Measurements from ENCODE around the gene NTM.
A peak's percentile ranks its signal among the peaks of the same experiment; 100 is the strongest.

The NTM gene

GRCh38 chr11:132342408-132342807 lies 972.0 kb downstream of the NTM start:
- DNase-seq (ENCODE audit: insufficient read length, low spot score) (no peak), FAIRE-seq (no peak)
- TF ChIP-seq POLR2AphosphoS5 (IDR thresholded peaks at IDR 0.05; ENCODE audit: low read depth, low read length) (no peak), POU2F2 (IDR thresholded peaks at IDR 0.05; ENCODE audit: low read depth, low read length) (no peak), PAX5 (IDR thresholded peaks at IDR 0.05; ENCODE audit: insufficient read depth, low read length, severe bottlenecking) (no peak), SPI1 (IDR thresholded peaks at IDR 0.05; ENCODE audit: low read depth, low read length) (no peak), POLR2A (IDR thresholded peaks at IDR 0.05; ENCODE audit: low read depth, low read length) (no peak), TAF1 (IDR thresholded peaks at IDR 0.05; ENCODE audit: low read depth, low read length) (no peak)

GRCh38 chr11:132343445-132344175 lies 973.2 kb downstream of the NTM start:
- DNase-seq (ENCODE audit: insufficient read length, low spot score) (no peak), FAIRE-seq (peak; percentile 78)
- TF ChIP-seq POLR2AphosphoS5 (IDR thresholded peaks at IDR 0.05; ENCODE audit: low read depth, low read length) (no peak), SPI1 (IDR thresholded peaks at IDR 0.05; ENCODE audit: low read depth, low read length) (no peak), POLR2A (IDR thresholded peaks at IDR 0.05; ENCODE audit: low read depth, low read length) (no peak), PAX5 (IDR thresholded peaks at IDR 0.05; ENCODE audit: insufficient read depth, low read length, severe bottlenecking) (no peak), TAF1 (IDR thresholded peaks at IDR 0.05; ENCODE audit: low read depth, low read length) (no peak), POU2F2 (IDR thresholded peaks at IDR 0.05; ENCODE audit: low read depth, low read length) (no peak)

- no peak for FAIRE-seq
- DNase-seq (ENCODE audit: insufficient read length, low spot score) = no peak
- TF ChIP-seq POLR2AphosphoS5 (IDR thresholded peaks at IDR 0.05; ENCODE audit: low read depth, low read length) (no peak), SPI1 (IDR thresholded peaks at IDR 0.05; ENCODE audit: low read depth, low read length) (no peak), POLR2A (IDR thresholded peaks at IDR 0.05; ENCODE audit: low read depth, low read length) (no peak), PAX5 (IDR thresholded peaks at IDR 0.05; ENCODE audit: insufficient read depth, low read length, severe bottlenecking) (no peak), POU2F2 (IDR thresholded peaks at IDR 0.05; ENCODE audit: low read depth, low read length) (no peak), TAF1 (IDR thresholded peaks at IDR 0.05; ENCODE audit: low read depth, low read length) (no peak)
Observed at GRCh38 chr11:132346558-132347148, 976.2 kb downstream of the NTM start.

- FAIRE-seq (peak; percentile 16), DNase-seq (ENCODE audit: insufficient read length, low spot score) (no peak)
- TF ChIP-seq TAF1 (IDR thresholded peaks at IDR 0.05; ENCODE audit: low read depth, low read length) (no peak), PAX5 (IDR thresholded peaks at IDR 0.05; ENCODE audit: insufficient read depth, low read length, severe bottlenecking) (no peak), POU2F2 (IDR thresholded peaks at IDR 0.05; ENCODE audit: low read depth, low read length) (no peak), POLR2AphosphoS5 (IDR thresholded peaks at IDR 0.05; ENCODE audit: low read depth, low read length) (no peak)
Observed at GRCh38 chr11:132347156-132348090, 977.0 kb downstream of the NTM start.

GRCh38 chr11:132349811-132350733 lies 979.7 kb downstream of the NTM start:
- FAIRE-seq = no peak
- TF ChIP-seq SPI1 (IDR thresholded peaks at IDR 0.05; ENCODE audit: low read depth, low read length) (no peak), PAX5 (IDR thresholded peaks at IDR 0.05; ENCODE audit: insufficient read depth, low read length, severe bottlenecking) (no peak), POLR2A (IDR thresholded peaks at IDR 0.05; ENCODE audit: low read depth, low read length) (no peak), TAF1 (IDR thresholded peaks at IDR 0.05; ENCODE audit: low read depth, low read length) (no peak), POLR2AphosphoS5 (IDR thresholded peaks at IDR 0.05; ENCODE audit: low read depth, low read length) (no peak), POU2F2 (IDR thresholded peaks at IDR 0.05; ENCODE audit: low read depth, low read length) (no peak)
- no peak for DNase-seq (ENCODE audit: insufficient read length, low spot score)

- no peak for TF ChIP-seq POU2F2 (IDR thresholded peaks at IDR 0.05; ENCODE audit: low read depth, low read length)
- no peak for TF ChIP-seq POLR2A (IDR thresholded peaks at IDR 0.05; ENCODE audit: low read depth, low read length)
- TF ChIP-seq POLR2AphosphoS5 (IDR thresholded peaks at IDR 0.05; ENCODE audit: low read depth, low read length) = no peak
- TF ChIP-seq TAF1 (IDR thresholded peaks at IDR 0.05; ENCODE audit: low read depth, low read length) = no peak
- no peak for TF ChIP-seq SPI1 (IDR thresholded peaks at IDR 0.05; ENCODE audit: low read depth, low read length)
- TF ChIP-seq PAX5 (IDR thresholded peaks at IDR 0.05; ENCODE audit: insufficient read depth, low read length, severe bottlenecking) = no peak
- no peak for FAIRE-seq
- no peak for DNase-seq (ENCODE audit: insufficient read length, low spot score)
Observed at GRCh38 chr11:132351050-132351449, 980.6 kb downstream of the NTM start.

- FAIRE-seq (no peak), DNase-seq (ENCODE audit: insufficient read length, low spot score) (no peak)
- TF ChIP-seq PAX5 (IDR thresholded peaks at IDR 0.05; ENCODE audit: insufficient read depth, low read length, severe bottlenecking) = no peak
- TF ChIP-seq TAF1 (IDR thresholded peaks at IDR 0.05; ENCODE audit: low read depth, low read length) = no peak
Observed at GRCh38 chr11:132352497-132352896, 982.1 kb downstream of the NTM start.

- FAIRE-seq = no peak
- TF ChIP-seq POU2F2 (IDR thresholded peaks at IDR 0.05; ENCODE audit: low read depth, low read length) (no peak), PAX5 (IDR thresholded peaks at IDR 0.05; ENCODE audit: insufficient read depth, low read length, severe bottlenecking) (no peak), POLR2AphosphoS5 (IDR thresholded peaks at IDR 0.05; ENCODE audit: low read depth, low read length) (no peak), SPI1 (IDR thresholded peaks at IDR 0.05; ENCODE audit: low read depth, low read length) (no peak), POLR2A (IDR thresholded peaks at IDR 0.05; ENCODE audit: low read depth, low read length) (no peak), TAF1 (IDR thresholded peaks at IDR 0.05; ENCODE audit: low read depth, low read length) (no peak)
- no peak for DNase-seq (ENCODE audit: insufficient read length, low spot score)
Observed at GRCh38 chr11:132353255-132353654, 982.8 kb downstream of the NTM start.

Measured in GM12891 (cell line).